GM18499 (cell line): ENCODE results near the gene PXMP2.
A peak's percentile ranks its signal among the peaks of the same experiment; 100 is the strongest.
"Not testable (repeated sequence)": the region's sequence is repeated elsewhere in the genome, so short reads cannot be mapped to it uniquely, and the experiment has no call there.

Source experiments
- ATAC-seq: cut with Tn5 transposase; IDR thresholded peaks from one replicate; pipeline ENCODE4 v1.9.1; 2021; ENCODE audit warnings: moderate number of reproducible peaks; ENCODE audit not compliant: insufficient read depth, unreplicated experiment

Gene PXMP2

GRCh38 chr12:132689227-132689626, 1.8 kb downstream of the PXMP2 start:
- ATAC-seq = no peak

GRCh38 chr12:132690112-132690511, 2.7 kb downstream of the PXMP2 start:
- no peak for ATAC-seq

GRCh38 chr12:132692030-132692429, 4.6 kb downstream of the PXMP2 start:
- ATAC-seq = not testable (repeated sequence)

GRCh38 chr12:132694888-132695287, 7.5 kb downstream of the PXMP2 start:
- ATAC-seq = not testable (repeated sequence)

GRCh38 chr12:132695431-132695830, 8.0 kb downstream of the PXMP2 start:
- no peak for ATAC-seq

GRCh38 chr12:132698341-132698740, 11.0 kb downstream of the PXMP2 start:
- ATAC-seq = no peak

- ATAC-seq = no peak
Observed at GRCh38 chr12:132700212-132700822, 12.9 kb downstream of the PXMP2 start.

- no peak for ATAC-seq
Observed at GRCh38 chr12:132702640-132703039, 15.3 kb downstream of the PXMP2 start.

- ATAC-seq = no peak
Observed at GRCh38 chr12:132703641-132704040, 16.3 kb downstream of the PXMP2 start.

- ATAC-seq = no peak
Observed at GRCh38 chr12:132707241-132707640, 19.9 kb downstream of the PXMP2 start.

GRCh38 chr12:132708150-132708549, 20.8 kb downstream of the PXMP2 start:
- no peak for ATAC-seq

- peak; percentile 20 for ATAC-seq
Observed at GRCh38 chr12:132710043-132710404, 22.6 kb downstream of the PXMP2 start.

GRCh38 chr12:132710405-132711079, 23.2 kb downstream of the PXMP2 start, which contains the start of gene PGAM5:
Gene PGAM5 (plus strand): TSS chr12:132710842. CDS start chr12:132710877, 35 bp downstream.
- peak; percentile 56 for ATAC-seq

- ATAC-seq = no peak
Observed at GRCh38 chr12:132711080-132711843, 23.9 kb downstream of the PXMP2 start.

- ATAC-seq = no peak
Observed at GRCh38 chr12:132713123-132713522, 25.7 kb downstream of the PXMP2 start.

GRCh38 chr12:132715874-132716273, 28.5 kb downstream of the PXMP2 start:
- no peak for ATAC-seq

- ATAC-seq = no peak
Observed at GRCh38 chr12:132716356-132716755, 29.0 kb downstream of the PXMP2 start.

GRCh38 chr12:132717011-132717410, 29.6 kb downstream of the PXMP2 start:
- no peak for ATAC-seq

GRCh38 chr12:132717531-132718387, 30.4 kb downstream of the PXMP2 start:
- no peak for ATAC-seq

- ATAC-seq = no peak
Observed at GRCh38 chr12:132718644-132719043, 31.3 kb downstream of the PXMP2 start.
